HEK293 (cell line): Measurements from ENCODE around the gene MMS19.
A peak's percentile ranks its signal among the peaks of the same experiment; 100 is the strongest.

ENCODE experiments used
- GLIS1 ChIP-seq: fragments of 450-650 bp; formaldehyde crosslinking; IDR thresholded peaks from 2 replicates; pipeline ENCODE4 v1.5.1; 2016; ENCODE audit warnings: missing biosample characterization, missing genetic modification characterization
- KLF10 ChIP-seq: fragments of 450-650 bp; IDR thresholded peaks from 2 replicates; pipeline ENCODE4 v1.5.1; 2018; ENCODE audit warnings: missing biosample characterization, mild to moderate bottlenecking, missing genetic modification characterization
- OSR2 ChIP-seq: fragments of 450-650 bp; formaldehyde crosslinking; IDR thresholded peaks from 2 replicates; pipeline ENCODE4 v1.5.1; 2016; ENCODE audit warnings: missing biosample characterization, missing genetic modification characterization
- SCRT2 ChIP-seq: fragments of 450-650 bp; formaldehyde crosslinking; IDR thresholded peaks from 2 replicates; pipeline ENCODE4 v1.5.1; 2016; ENCODE audit warnings: missing biosample characterization, missing genetic modification characterization
- SP2 ChIP-seq: fragments of 450-650 bp; formaldehyde crosslinking; IDR thresholded peaks from 2 replicates; pipeline ENCODE4 v1.5.1; 2016; ENCODE audit warnings: missing biosample characterization, missing genetic modification characterization
- SP3 ChIP-seq: fragments of 450-650 bp; formaldehyde crosslinking; IDR thresholded peaks from 2 replicates; pipeline ENCODE4 v1.5.1; 2016; ENCODE audit warnings: missing biosample characterization, missing genetic modification characterization
- ZIC2 ChIP-seq: fragments of 450-650 bp; formaldehyde crosslinking; IDR thresholded peaks from 2 replicates; pipeline ENCODE4 v1.5.1; 2016; ENCODE audit warnings: missing biosample characterization, missing genetic modification characterization
- ZNF114 ChIP-seq: fragments of 450-650 bp; formaldehyde crosslinking; IDR thresholded peaks from 2 replicates; pipeline ENCODE4 v1.5.0; 2017; ENCODE audit warnings: missing biosample characterization, missing genetic modification characterization
- ZNF146 ChIP-seq: fragments of 450-650 bp; formaldehyde crosslinking; IDR thresholded peaks from 2 replicates; pipeline ENCODE4 v1.5.1; 2016; ENCODE audit warnings: missing biosample characterization, missing genetic modification characterization
- ZNF157 ChIP-seq: fragments of 450-650 bp; formaldehyde crosslinking; IDR thresholded peaks from 2 replicates; pipeline ENCODE4 v1.5.1; 2016; ENCODE audit warnings: missing biosample characterization, missing genetic modification characterization
- ZNF2 ChIP-seq: fragments of 450-650 bp; formaldehyde crosslinking; IDR thresholded peaks from 2 replicates; pipeline ENCODE4 v1.5.1; 2016; ENCODE audit warnings: missing biosample characterization, missing genetic modification characterization
- ZNF214 ChIP-seq: fragments of 450-650 bp; formaldehyde crosslinking; IDR thresholded peaks from 2 replicates; pipeline ENCODE4 v1.5.1; 2017; ENCODE audit warnings: missing biosample characterization, mild to moderate bottlenecking, missing genetic modification characterization, borderline replicate concordance
- ZNF335 ChIP-seq: fragments of 450-650 bp; formaldehyde crosslinking; conservative IDR thresholded peaks from 2 replicates; pipeline ENCODE4 v1.5.1; 2016; ENCODE audit warnings: missing biosample characterization, missing genetic modification characterization
- ZNF341 ChIP-seq: fragments of 450-650 bp; formaldehyde crosslinking; IDR thresholded peaks from 2 replicates; pipeline ENCODE4; 2016; ENCODE audit warnings: low read depth, missing biosample characterization, missing genetic modification characterization
- ZNF423 ChIP-seq: fragments of 450-650 bp; formaldehyde crosslinking; IDR thresholded peaks from 2 replicates; pipeline ENCODE4 v1.5.1; 2016; ENCODE audit warnings: missing biosample characterization, missing genetic modification characterization
- ZNF501 ChIP-seq: fragments of 450-650 bp; formaldehyde crosslinking; IDR thresholded peaks from 2 replicates; pipeline ENCODE4 v1.5.1; 2016; ENCODE audit warnings: missing biosample characterization, missing genetic modification characterization
- ZNF529 ChIP-seq: fragments of 450-650 bp; formaldehyde crosslinking; IDR thresholded peaks from 2 replicates; pipeline ENCODE4 v1.5.1; 2017; ENCODE audit warnings: missing genetic modification characterization, missing biosample characterization; ENCODE audit not compliant: insufficient replicate concordance
- ZNF610 ChIP-seq: fragments of 450-650 bp; formaldehyde crosslinking; IDR thresholded peaks from 2 replicates; pipeline ENCODE4 v1.5.1; 2016; ENCODE audit warnings: missing biosample characterization, missing genetic modification characterization, borderline replicate concordance
- ZNF629 ChIP-seq: fragments of 450-650 bp; formaldehyde crosslinking; IDR thresholded peaks from 2 replicates; pipeline ENCODE4 v1.5.1; 2017; ENCODE audit warnings: missing biosample characterization, missing genetic modification characterization
- ZNF654 ChIP-seq: fragments of 450-650 bp; formaldehyde crosslinking; IDR thresholded peaks from 2 replicates; pipeline ENCODE4 v1.5.1; 2016; ENCODE audit warnings: low read depth, missing biosample characterization, missing genetic modification characterization
- ZSCAN23 ChIP-seq: fragments of 450-650 bp; formaldehyde crosslinking; IDR thresholded peaks from 2 replicates; pipeline ENCODE4 v1.5.1; 2016; ENCODE audit warnings: missing biosample characterization, missing genetic modification characterization
- ZSCAN30 ChIP-seq: fragments of 450-650 bp; IDR thresholded peaks from 2 replicates; pipeline ENCODE4 v1.5.1; 2018; ENCODE audit warnings: missing biosample characterization, mild to moderate bottlenecking, missing genetic modification characterization, moderate library complexity
- ZXDB ChIP-seq: fragments of 450-650 bp; formaldehyde crosslinking; IDR thresholded peaks from 2 replicates; pipeline ENCODE4 v1.5.1; 2016; ENCODE audit warnings: missing biosample characterization, missing genetic modification characterization
- TF ChIP-seq, protein P1 (sequence below): fragments of 450-650 bp; formaldehyde crosslinking; conservative IDR thresholded peaks from 2 replicates; pipeline ENCODE4 v1.5.1; 2016; ENCODE audit warnings: low read depth, missing biosample characterization, missing genetic modification characterization
- TF ChIP-seq, protein P2 (sequence below): fragments of 450-650 bp; formaldehyde crosslinking; IDR thresholded peaks from 2 replicates; pipeline ENCODE4 v1.5.1; 2016; ENCODE audit warnings: missing biosample characterization, missing genetic modification characterization
- TF ChIP-seq, protein P3 (sequence below): fragments of 450-650 bp; formaldehyde crosslinking; IDR thresholded peaks from 2 replicates; pipeline ENCODE4 v1.5.1; 2017; ENCODE audit warnings: missing biosample characterization, missing genetic modification characterization
- TF ChIP-seq, protein P4 (sequence below): fragments of 450-650 bp; formaldehyde crosslinking; IDR thresholded peaks from 2 replicates; pipeline ENCODE4 v1.5.1; 2016; ENCODE audit warnings: missing biosample characterization, missing genetic modification characterization
- TF ChIP-seq, protein P5 (sequence below): fragments of 450-650 bp; formaldehyde crosslinking; IDR thresholded peaks from 2 replicates; pipeline ENCODE4 v1.5.1; 2016; ENCODE audit warnings: missing biosample characterization, missing genetic modification characterization
- TF ChIP-seq, protein P6 (sequence below): fragments of 450-650 bp; formaldehyde crosslinking; IDR thresholded peaks from 2 replicates; pipeline ENCODE4 v1.5.1; 2016; ENCODE audit warnings: missing biosample characterization, missing genetic modification characterization

Gene MMS19

DNA sequence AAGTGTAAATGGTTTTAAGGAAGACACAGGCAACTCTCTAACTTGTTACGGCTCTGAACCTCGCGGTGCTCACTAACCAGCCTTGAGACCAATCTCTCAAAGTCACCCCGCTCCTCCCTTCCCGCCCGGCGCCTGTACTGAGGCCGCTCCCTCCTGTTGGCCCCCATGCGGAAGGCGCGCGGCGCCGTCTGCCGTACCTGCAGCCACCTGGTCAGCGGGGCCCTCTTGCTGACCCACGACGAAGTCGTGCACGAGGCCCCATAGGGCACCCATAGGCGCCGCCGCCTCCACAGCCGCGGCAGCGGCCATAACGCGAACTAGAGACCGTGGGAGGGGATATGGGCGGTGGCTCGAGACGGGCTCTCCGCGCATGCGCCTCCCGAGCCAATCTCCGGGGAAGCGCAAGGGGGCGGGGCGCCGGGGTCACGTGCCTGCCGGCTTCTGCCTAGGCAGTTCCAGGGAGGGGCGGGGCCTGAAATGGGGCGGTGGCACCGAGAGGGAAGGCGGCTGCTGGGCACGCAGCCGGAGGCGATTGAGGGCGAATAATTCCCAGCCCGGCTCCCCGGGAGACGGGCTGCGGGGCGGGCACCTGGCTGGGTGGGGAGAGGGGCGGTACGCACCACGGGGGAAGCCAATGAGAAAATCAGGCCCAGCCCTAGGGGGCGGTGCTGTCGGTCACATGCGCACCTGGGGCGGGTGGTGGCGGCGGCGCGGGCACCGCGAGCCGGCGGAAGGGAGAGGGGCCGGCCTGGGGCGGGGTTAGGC, at the start of gene MMS19 (continued):
- TF ChIP-seq, protein P1, sequence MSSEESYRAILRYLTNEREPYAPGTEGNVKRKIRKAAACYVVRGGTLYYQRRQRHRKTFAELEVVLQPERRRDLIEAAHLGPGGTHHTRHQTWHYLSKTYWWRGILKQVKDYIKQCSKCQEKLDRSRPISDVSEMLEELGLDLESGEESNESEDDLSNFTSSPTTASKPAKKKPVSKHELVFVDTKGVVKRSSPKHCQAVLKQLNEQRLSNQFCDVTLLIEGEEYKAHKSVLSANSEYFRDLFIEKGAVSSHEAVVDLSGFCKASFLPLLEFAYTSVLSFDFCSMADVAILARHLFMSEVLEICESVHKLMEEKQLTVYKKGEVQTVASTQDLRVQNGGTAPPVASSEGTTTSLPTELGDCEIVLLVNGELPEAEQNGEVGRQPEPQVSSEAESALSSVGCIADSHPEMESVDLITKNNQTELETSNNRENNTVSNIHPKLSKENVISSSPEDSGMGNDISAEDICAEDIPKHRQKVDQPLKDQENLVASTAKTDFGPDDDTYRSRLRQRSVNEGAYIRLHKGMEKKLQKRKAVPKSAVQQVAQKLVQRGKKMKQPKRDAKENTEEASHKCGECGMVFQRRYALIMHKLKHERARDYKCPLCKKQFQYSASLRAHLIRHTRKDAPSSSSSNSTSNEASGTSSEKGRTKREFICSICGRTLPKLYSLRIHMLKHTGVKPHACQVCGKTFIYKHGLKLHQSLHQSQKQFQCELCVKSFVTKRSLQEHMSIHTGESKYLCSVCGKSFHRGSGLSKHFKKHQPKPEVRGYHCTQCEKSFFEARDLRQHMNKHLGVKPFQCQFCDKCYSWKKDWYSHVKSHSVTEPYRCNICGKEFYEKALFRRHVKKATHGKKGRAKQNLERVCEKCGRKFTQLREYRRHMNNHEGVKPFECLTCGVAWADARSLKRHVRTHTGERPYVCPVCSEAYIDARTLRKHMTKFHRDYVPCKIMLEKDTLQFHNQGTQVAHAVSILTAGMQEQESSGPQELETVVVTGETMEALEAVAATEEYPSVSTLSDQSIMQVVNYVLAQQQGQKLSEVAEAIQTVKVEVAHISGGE (tag by site-specific recombination) = no peak; the same call in 1 of the 2 replicates
- TF ChIP-seq, protein P2, sequence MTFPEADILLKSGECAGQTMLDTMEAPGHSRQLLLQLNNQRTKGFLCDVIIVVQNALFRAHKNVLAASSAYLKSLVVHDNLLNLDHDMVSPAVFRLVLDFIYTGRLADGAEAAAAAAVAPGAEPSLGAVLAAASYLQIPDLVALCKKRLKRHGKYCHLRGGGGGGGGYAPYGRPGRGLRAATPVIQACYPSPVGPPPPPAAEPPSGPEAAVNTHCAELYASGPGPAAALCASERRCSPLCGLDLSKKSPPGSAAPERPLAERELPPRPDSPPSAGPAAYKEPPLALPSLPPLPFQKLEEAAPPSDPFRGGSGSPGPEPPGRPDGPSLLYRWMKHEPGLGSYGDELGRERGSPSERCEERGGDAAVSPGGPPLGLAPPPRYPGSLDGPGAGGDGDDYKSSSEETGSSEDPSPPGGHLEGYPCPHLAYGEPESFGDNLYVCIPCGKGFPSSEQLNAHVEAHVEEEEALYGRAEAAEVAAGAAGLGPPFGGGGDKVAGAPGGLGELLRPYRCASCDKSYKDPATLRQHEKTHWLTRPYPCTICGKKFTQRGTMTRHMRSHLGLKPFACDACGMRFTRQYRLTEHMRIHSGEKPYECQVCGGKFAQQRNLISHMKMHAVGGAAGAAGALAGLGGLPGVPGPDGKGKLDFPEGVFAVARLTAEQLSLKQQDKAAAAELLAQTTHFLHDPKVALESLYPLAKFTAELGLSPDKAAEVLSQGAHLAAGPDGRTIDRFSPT (tag by site-specific recombination) = peak; percentile 99
- TF ChIP-seq KLF10 (tag by site-specific recombination) (peak; percentile 98), ZNF2 (tag by site-specific recombination) (peak; percentile 98), SP3 (tag by site-specific recombination) (peak; percentile 94), ZSCAN30 (peak; percentile 77), ZNF114 (tag by site-specific recombination) (no peak), ZNF610 (tag by site-specific recombination) (peak; percentile 82), ZNF214 (tag by site-specific recombination) (no peak), ZNF341 (tag by site-specific recombination) (peak; percentile 77), SP2 (tag by site-specific recombination) (peak; percentile 95), GLIS1 (tag by site-specific recombination) (no peak; the same call in 1 of the 2 replicates), ZIC2 (tag by site-specific recombination) (peak; percentile 51; the same call in 1 of the 2 replicates), ZNF146 (tag by site-specific recombination) (0 out of 2 replicates have a peak, but pooled peaks have one; percentile 10), OSR2 (tag by site-specific recombination) (no peak), ZXDB (peak; percentile 76), ZNF529 (tag by site-specific recombination) (no peak), ZNF654 (tag by site-specific recombination) (no peak), ZNF423 (tag by site-specific recombination) (peak; percentile 99), SCRT2 (tag by site-specific recombination) (peak; percentile 82), ZNF335 (peak; percentile 94), ZNF157 (tag by site-specific recombination) (0 out of 2 replicates have a peak, but pooled peaks have one; percentile 9), ZSCAN23 (peak; percentile 48; the same call in 1 of the 2 replicates), ZNF629 (peak; percentile 62), ZNF501 (tag by site-specific recombination) (peak; percentile 97; the same call in 1 of the 2 replicates)
- TF ChIP-seq, protein P3, sequence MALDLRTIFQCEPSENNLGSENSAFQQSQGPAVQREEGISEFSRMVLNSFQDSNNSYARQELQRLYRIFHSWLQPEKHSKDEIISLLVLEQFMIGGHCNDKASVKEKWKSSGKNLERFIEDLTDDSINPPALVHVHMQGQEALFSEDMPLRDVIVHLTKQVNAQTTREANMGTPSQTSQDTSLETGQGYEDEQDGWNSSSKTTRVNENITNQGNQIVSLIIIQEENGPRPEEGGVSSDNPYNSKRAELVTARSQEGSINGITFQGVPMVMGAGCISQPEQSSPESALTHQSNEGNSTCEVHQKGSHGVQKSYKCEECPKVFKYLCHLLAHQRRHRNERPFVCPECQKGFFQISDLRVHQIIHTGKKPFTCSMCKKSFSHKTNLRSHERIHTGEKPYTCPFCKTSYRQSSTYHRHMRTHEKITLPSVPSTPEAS (tag by site-specific recombination) = no peak; the same call in 1 of the 2 replicates
- TF ChIP-seq, protein P4, sequence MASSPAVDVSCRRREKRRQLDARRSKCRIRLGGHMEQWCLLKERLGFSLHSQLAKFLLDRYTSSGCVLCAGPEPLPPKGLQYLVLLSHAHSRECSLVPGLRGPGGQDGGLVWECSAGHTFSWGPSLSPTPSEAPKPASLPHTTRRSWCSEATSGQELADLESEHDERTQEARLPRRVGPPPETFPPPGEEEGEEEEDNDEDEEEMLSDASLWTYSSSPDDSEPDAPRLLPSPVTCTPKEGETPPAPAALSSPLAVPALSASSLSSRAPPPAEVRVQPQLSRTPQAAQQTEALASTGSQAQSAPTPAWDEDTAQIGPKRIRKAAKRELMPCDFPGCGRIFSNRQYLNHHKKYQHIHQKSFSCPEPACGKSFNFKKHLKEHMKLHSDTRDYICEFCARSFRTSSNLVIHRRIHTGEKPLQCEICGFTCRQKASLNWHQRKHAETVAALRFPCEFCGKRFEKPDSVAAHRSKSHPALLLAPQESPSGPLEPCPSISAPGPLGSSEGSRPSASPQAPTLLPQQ = peak; percentile 72; the same call in 1 of the 2 replicates
- TF ChIP-seq, protein P5, sequence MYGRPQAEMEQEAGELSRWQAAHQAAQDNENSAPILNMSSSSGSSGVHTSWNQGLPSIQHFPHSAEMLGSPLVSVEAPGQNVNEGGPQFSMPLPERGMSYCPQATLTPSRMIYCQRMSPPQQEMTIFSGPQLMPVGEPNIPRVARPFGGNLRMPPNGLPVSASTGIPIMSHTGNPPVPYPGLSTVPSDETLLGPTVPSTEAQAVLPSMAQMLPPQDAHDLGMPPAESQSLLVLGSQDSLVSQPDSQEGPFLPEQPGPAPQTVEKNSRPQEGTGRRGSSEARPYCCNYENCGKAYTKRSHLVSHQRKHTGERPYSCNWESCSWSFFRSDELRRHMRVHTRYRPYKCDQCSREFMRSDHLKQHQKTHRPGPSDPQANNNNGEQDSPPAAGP (tag by site-specific recombination) = peak; percentile 40; the same call in 1 of the 2 replicates
- TF ChIP-seq, protein P6, sequence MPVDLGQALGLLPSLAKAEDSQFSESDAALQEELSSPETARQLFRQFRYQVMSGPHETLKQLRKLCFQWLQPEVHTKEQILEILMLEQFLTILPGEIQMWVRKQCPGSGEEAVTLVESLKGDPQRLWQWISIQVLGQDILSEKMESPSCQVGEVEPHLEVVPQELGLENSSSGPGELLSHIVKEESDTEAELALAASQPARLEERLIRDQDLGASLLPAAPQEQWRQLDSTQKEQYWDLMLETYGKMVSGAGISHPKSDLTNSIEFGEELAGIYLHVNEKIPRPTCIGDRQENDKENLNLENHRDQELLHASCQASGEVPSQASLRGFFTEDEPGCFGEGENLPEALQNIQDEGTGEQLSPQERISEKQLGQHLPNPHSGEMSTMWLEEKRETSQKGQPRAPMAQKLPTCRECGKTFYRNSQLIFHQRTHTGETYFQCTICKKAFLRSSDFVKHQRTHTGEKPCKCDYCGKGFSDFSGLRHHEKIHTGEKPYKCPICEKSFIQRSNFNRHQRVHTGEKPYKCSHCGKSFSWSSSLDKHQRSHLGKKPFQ (tag by site-specific recombination) = no peak
